GM11168 (cell line): Measurements from ENCODE around the gene NIN.

Source experiments
- in situ Hi-C: fragments of 300-500 bp; cut with MboI; formaldehyde crosslinking; loops from one replicate; pipeline ENCODE4 v1.12.0; 2022; ENCODE audit warnings: low sequenced_read_pairs; ENCODE audit not compliant: unreplicated experiment

Gene NIN

GRCh38 chr14:50678163-50678562, 152.8 kb downstream of the NIN start:
- in situ Hi-C loops, result no loop called here

GRCh38 chr14:50677527-50678063, 153.4 kb downstream of the NIN start:
- in situ Hi-C loops, result no loop called here

- in situ Hi-C loops, result no loop called here
Measured at GRCh38 chr14:50676814-50677516, 154.0 kb downstream of the NIN start.

- in situ Hi-C loops, result no loop called here
Measured at GRCh38 chr14:50675597-50675996, 155.4 kb downstream of the NIN start.

GRCh38 chr14:50670866-50671256, 160.1 kb downstream of the NIN start:
- in situ Hi-C loops, result no loop called here

- in situ Hi-C loops, result no loop called here
Measured at GRCh38 chr14:50670196-50670865, 160.6 kb downstream of the NIN start.
